Upper lobe of left lung (tissue), 4 donors: ENCODE data around the gene ANKS1B.

Experiments used
- CTCF ChIP-seq, 6 experiments: fragments of 450-650 bp in 4 of 6; fragments of 200-600 bp in 2 of 6; sonication (generic) in 2 of 6; IDR thresholded peaks; one replicate each; pipeline ENCODE4 v1.5.1; 2016 to 2019; ENCODE audit warnings: antibody characterized with exemption in 6 of 6
- POLR2A ChIP-seq, 4 donors: fragments of 450-650 bp; IDR thresholded peaks; one replicate each; pipeline ENCODE4 v1.5.1; 2016 to 2017; ENCODE audit warnings: antibody characterized with exemption in 4 of 4, mild to moderate bottlenecking in 2 of 4
- POLR2AphosphoS5 ChIP-seq, 2 donors: sonication (generic); formaldehyde crosslinking; IDR thresholded peaks; one replicate each; pipeline ENCODE4 v1.5.1; 2017; ENCODE audit warnings: antibody characterized with exemption in 2 of 2

- no peak for TF ChIP-seq POLR2AphosphoS5 (IDR thresholded peaks at IDR 0.05)
- no peak for TF ChIP-seq CTCF (IDR thresholded peaks at IDR 0.05)
- no peak for TF ChIP-seq POLR2A (IDR thresholded peaks at IDR 0.05)
Measured at GRCh38 chr12:99302874-99303273, 681.9 kb downstream of the ANKS1B start.
